H1 (cell line): ENCODE data around the gene PHF1. TPM values are rescaled to one million over a fixed set of nuclear protein-coding genes. Genes with fewer than 3 reads are reported as not detected.

Experiments
- CTCF ChIA-PET: fragments of 300-600 bp; sonication (Branson Sonifier 250); formaldehyde crosslinking; loops from one replicate; lab custom pipeline; 2021; ENCODE audit not compliant: partially characterized antibody; lab: Charles Lee
- POLR2A ChIA-PET: fragments of 300-600 bp; sonication (Branson Sonifier 250); formaldehyde crosslinking; loops from one replicate; lab custom pipeline; 2021; ENCODE audit warnings: inconsistent platforms; ENCODE audit not compliant: partially characterized antibody; lab: Charles Lee
- DNase-seq, 2 experiments: peaks; one replicate each; pipeline versions ENCODE4 v3.0.0 to v3.0.0-alpha.2; 2010 to 2022; ENCODE audit warnings: low spot score in 2 of 2, low read depth in 1 of 2, mixed read lengths in 1 of 2
- FAIRE-seq: peaks from 2 replicates; lab custom pipeline; 2011; peaks lifted over from hg19 to GRCh38; lab: Jason Lieb, UNC
- H2AFZ ChIP-seq: 2 replicates; pipeline ENCODE4 v1.8.1; 2012; ENCODE audit warnings: low read length, inconsistent platforms
- H2AK5ac ChIP-seq: 2 replicates; pipeline ENCODE4 v1.6.1; 2013; ENCODE audit warnings: low read depth, low read length
- H2BK120ac ChIP-seq: replicated peaks from 2 replicates; pipeline ENCODE3; 2013; ENCODE audit warnings: low read depth, low read length, inconsistent platforms
- H2BK12ac ChIP-seq: 2 replicates; pipeline ENCODE4 v1.6.1; 2013; ENCODE audit warnings: low read depth, low read length
- H2BK15ac ChIP-seq: 2 replicates; pipeline ENCODE4 v1.6.1; 2013; ENCODE audit warnings: low read length
- H2BK20ac ChIP-seq: 2 replicates; pipeline ENCODE4 v1.6.1; 2013; ENCODE audit warnings: low read length
- H2BK5ac ChIP-seq: 2 replicates; pipeline ENCODE4 v1.6.1; 2013; ENCODE audit warnings: low read depth, low read length
- H3K14ac ChIP-seq: 2 replicates; pipeline ENCODE4 v1.6.1; 2013; ENCODE audit warnings: inconsistent platforms; ENCODE audit not compliant: insufficient read length
- H3K18ac ChIP-seq: 2 replicates; pipeline ENCODE4 v1.6.1; 2013; ENCODE audit warnings: low read length; ENCODE audit errors: extremely low read depth
- H3K23ac ChIP-seq: 2 replicates; pipeline ENCODE4 v1.6.1; 2013; ENCODE audit warnings: inconsistent platforms; ENCODE audit not compliant: insufficient read length
- H3K23me2 ChIP-seq: 2 replicates; pipeline ENCODE4 v1.6.1; 2013; ENCODE audit warnings: low read depth, low read length
- H3K27ac ChIP-seq: 2 replicates; pipeline ENCODE4 v1.6.1; 2011; ENCODE audit warnings: low read depth, low read length, inconsistent platforms
- H3K27me3 ChIP-seq, 4 experiments: replicated peaks in 1 of 4; 1 replicate in 1 of 4; 2 replicates in 3 of 4; pipeline versions ENCODE4 v1.6.1 to v1.8.1; 2011 to 2013; ENCODE audit warnings: low read length in 3 of 4, mild to moderate bottlenecking in 3 of 4, inconsistent platforms in 2 of 4, mixed read lengths in 2 of 4, moderate library complexity in 1 of 4; ENCODE audit not compliant: control insufficient read depth in 3 of 4, insufficient read depth in 3 of 4; ENCODE audit errors: extremely low read depth in 1 of 4
- H3K36me3 ChIP-seq, 4 experiments: 2 replicates each; pipeline versions ENCODE4 v1.6.1 to v1.8.1; 2011 to 2013; ENCODE audit warnings: mild to moderate bottlenecking in 4 of 4, low read length in 3 of 4, moderate library complexity in 2 of 4, control low read depth in 1 of 4, inconsistent platforms in 1 of 4; ENCODE audit not compliant: insufficient read depth in 4 of 4, control insufficient read depth in 2 of 4
- H3K4ac ChIP-seq: replicated peaks from 2 replicates; pipeline ENCODE3; 2013; ENCODE audit warnings: low read length, low read depth, mixed read lengths, inconsistent platforms; ENCODE audit not compliant: insufficient read length
- H3K4me1 ChIP-seq, 4 experiments: replicated peaks in 1 of 4; 1 replicate in 1 of 4; 2 replicates in 3 of 4; pipeline versions ENCODE4 v1.6.1 to v1.8.1; 2011 to 2013; ENCODE audit warnings: low read length in 3 of 4, inconsistent platforms in 2 of 4, mixed read lengths in 1 of 4; ENCODE audit not compliant: insufficient read depth in 4 of 4, control insufficient read depth in 3 of 4
- H3K4me2 ChIP-seq, 2 experiments: 2 replicates each; pipeline versions ENCODE4 v1.6.1 to v1.8.1; 2011 to 2013; ENCODE audit warnings: low read depth in 2 of 2, low read length in 2 of 2, control low read depth in 1 of 2, inconsistent platforms in 1 of 2, mild to moderate bottlenecking in 1 of 2; ENCODE audit not compliant: insufficient read depth in 1 of 2
- H3K4me3 ChIP-seq, 4 experiments: fragments of 200-600, 300-600 bp in 1 of 4; sonication (generic), shearing (Covaris generic), sonication (Bioruptor Twin) in 1 of 4; 2 replicates each; pipeline versions ENCODE4 v1.5.1 to v1.8.1; 2011 to 2016; ENCODE audit warnings: low read length in 4 of 4, low read depth in 3 of 4, control low read depth in 2 of 4, inconsistent platforms in 2 of 4, mild to moderate bottlenecking in 2 of 4, mixed read lengths in 1 of 4, moderate library complexity in 1 of 4; ENCODE audit not compliant: insufficient read depth in 2 of 4; ENCODE audit errors: extremely low read depth in 1 of 4
- H3K56ac ChIP-seq: replicated peaks from 2 replicates; pipeline ENCODE3; 2013; ENCODE audit warnings: low read depth, mild to moderate bottlenecking, mixed read lengths, low read length, inconsistent platforms; ENCODE audit not compliant: insufficient read length
- H3K79me1 ChIP-seq: 2 replicates; pipeline ENCODE4 v1.6.1; 2013; ENCODE audit warnings: low read depth, low read length, control low read depth
- H3K79me2 ChIP-seq, 2 experiments: 2 replicates each; pipeline versions ENCODE4 v1.6.1 to v1.8.1; 2012 to 2013; ENCODE audit warnings: low read length in 2 of 2, mild to moderate bottlenecking in 2 of 2, inconsistent platforms in 1 of 2; ENCODE audit not compliant: insufficient read depth in 2 of 2, control insufficient read depth in 1 of 2
- H3K9ac ChIP-seq, 4 experiments: replicated peaks in 1 of 4; 1 replicate in 1 of 4; 2 replicates in 3 of 4; pipeline versions ENCODE4 v1.6.1 to v1.8.1; 2011 to 2013; ENCODE audit warnings: low read depth in 3 of 4, low read length in 3 of 4, control low read depth in 2 of 4, mild to moderate bottlenecking in 2 of 4, moderate library complexity in 2 of 4, inconsistent platforms in 1 of 4; ENCODE audit errors: extremely low read depth in 1 of 4
- H3K9me3 ChIP-seq, 2 experiments: 2 replicates each; pipeline versions ENCODE4 v1.6.1 to v1.8.1; 2012 to 2013; ENCODE audit warnings: mild to moderate bottlenecking in 2 of 2, moderate library complexity in 2 of 2, control low read depth in 1 of 2, inconsistent platforms in 1 of 2, low read depth in 1 of 2, low read length in 1 of 2, mixed read lengths in 1 of 2; ENCODE audit not compliant: insufficient read depth in 2 of 2
- H4K20me1 ChIP-seq, 2 experiments: replicated peaks in 1 of 2; 2 replicates each; pipeline versions ENCODE3 to v1.8.1; 2011 to 2013; ENCODE audit warnings: inconsistent platforms in 2 of 2, low read length in 2 of 2, mild to moderate bottlenecking in 1 of 2; ENCODE audit not compliant: insufficient read depth in 2 of 2, control insufficient read depth in 1 of 2
- H4K5ac ChIP-seq: 2 replicates; pipeline ENCODE4 v1.6.1; 2013; ENCODE audit warnings: low read length, low read depth, mixed read lengths, inconsistent platforms; ENCODE audit not compliant: insufficient read length
- H4K8ac ChIP-seq: 2 replicates; pipeline ENCODE4 v1.8.0; 2013; ENCODE audit warnings: mild to moderate bottlenecking, moderate library complexity, low read length, inconsistent platforms; ENCODE audit not compliant: insufficient read depth; ENCODE audit errors: extremely low read depth
- H4K91ac ChIP-seq: replicated peaks from 2 replicates; pipeline ENCODE3; 2013; ENCODE audit warnings: low read length, mixed read lengths, inconsistent platforms; ENCODE audit not compliant: insufficient read length
- MAFK ChIP-seq: IDR thresholded peaks from 2 replicates; pipeline ENCODE4 v1.6.1; 2012; ENCODE audit warnings: low read depth, mild to moderate bottlenecking, improper control_type of control experiment, low read length
- POLR2A ChIP-seq, 2 experiments: IDR thresholded peaks; 1 replicate in 1 of 2; 2 replicates in 1 of 2; pipeline ENCODE4 v1.6.1; 2011; ENCODE audit warnings: low read depth in 2 of 2, low read length in 2 of 2, mild to moderate bottlenecking in 2 of 2; ENCODE audit errors: control extremely low read depth in 1 of 2
- POLR2AphosphoS5 ChIP-seq: IDR thresholded peaks from 2 replicates; pipeline ENCODE4 v1.6.1; 2011; ENCODE audit warnings: low read depth, low read length
- WGBS, 2 experiments: shearing (Covaris generic) in 1 of 2; methylation state at CpG; one replicate each; pipeline versions ENCODE4 v1.1.6 to v1.1.7; 2013 to 2015; ENCODE audit warnings: low lambda C conversion rate in 2 of 2, mixed read lengths in 2 of 2, inconsistent platforms in 1 of 2, low coverage in 1 of 2, missing lambda C conversion rate in 1 of 2; ENCODE audit not compliant: insufficient replicate concordance in 2 of 2, insufficient coverage in 1 of 2, insufficient read length in 1 of 2; ENCODE audit errors: extremely low coverage in 1 of 2, missing lambda C conversion rate in 1 of 2; 5-methylcytosine and 5-hydroxymethylcytosine counted together
- polyA plus RNA-seq, 7 experiments: library from polyadenylated mRNA; depleted of rRNA in 3 of 7; stranded (reverse) in 5 of 7; unstranded in 2 of 7; fragments of >200 nt in 5 of 7; fragments of 200-250 nt in 2 of 7; gene quantifications; 1 replicate in 5 of 7; 2 replicates in 1 of 7; 4 replicates in 1 of 7; pipeline versions ENCODE4 v1.2.1 to v1.2.3, GENCODE V29; 2011 to 2013; ENCODE audit warnings: missing spikeins in 2 of 7, mixed read lengths in 2 of 7
- total RNA-seq: library from RNA; stranded (reverse); fragmentation: NEBNext Ultra II Directional; extraction: Animal tissue kit (Norgen Biotek cat#: 25700); gene quantifications from 2 replicates; pipeline ENCODE4 v1.2.1, GENCODE V29; 2021

The PHF1 gene
- total and polyA plus RNA-seq, 2 of the 8 experiments (the other 6 are each of a cell fraction or from before 2014, with no cell fraction given) = 47.3 to 78.6 TPM

- no peaks in the 10 kb centered on the region for H3K23me2 ChIP-seq
- peaks cover 2% of the 10 kb centered on the region for H3K79me1 ChIP-seq
- no peaks in the 10 kb centered on the region for H3K9me3 ChIP-seq
- POLR2A ChIA-PET = interaction anchor here (1.0 to 17.2 kb wide), 5 partner anchors 8 to 227 kb away, joined by 3 to 381 read pairs (median 9); partner anchors contain the start of gene ZBTB9
- H4K5ac ChIP-seq = no peak overlapping the region
- H3K4me3 ChIP-seq = no peak overlapping the region
- TF ChIP-seq MAFK (no peak), POLR2AphosphoS5 (peak; percentile 65; the same call in 1 of the 2 replicates), POLR2A (IDR thresholded peaks at IDR 0.05; ENCODE audit: control extremely low read depth in 1 of 2, low read depth in 2 of 2, low read length in 2 of 2) (peak in 1 of 2 experiments; percentile 54; a peak in 1 of 3 replicates)
- no peak overlapping the region for H3K14ac ChIP-seq
- H3K79me2 ChIP-seq = no peaks in the 10 kb centered on the region
- no peak overlapping the region for H3K23ac ChIP-seq
- H3K36me3 ChIP-seq = peaks cover 50 to 96% (median 85%) of the 10 kb centered on the region in 4 experiments
- no peak overlapping the region for H2BK12ac ChIP-seq
- CTCF ChIA-PET = interaction anchor here (1.3 to 1.7 kb wide), 2 partner anchors 12 to 18 kb away, joined by 4 to 7 read pairs; no protein-coding TSS in a partner anchor
- no peaks in the 10 kb centered on the region for H3K27me3 ChIP-seq
- no peak for DNase-seq
- no peak overlapping the region for H3K4me2 ChIP-seq
- H4K91ac ChIP-seq = no peak overlapping the region
- no peak for FAIRE-seq
- no peak overlapping the region for H3K27ac ChIP-seq
- H2BK20ac ChIP-seq = no peak overlapping the region
- H4K8ac ChIP-seq = no peak overlapping the region; the same call in 1 of the 2 replicates
- H2AK5ac ChIP-seq = no peak overlapping the region
- H2BK15ac ChIP-seq = no peak overlapping the region
- H2AFZ ChIP-seq = no peak overlapping the region
- H3K4me1 ChIP-seq = no peaks in the 10 kb centered on the region
- H2BK120ac ChIP-seq = no peak overlapping the region
- no peak overlapping the region for H3K4ac ChIP-seq
- no peak overlapping the region for H3K56ac ChIP-seq
- no peak overlapping the region for H3K9ac ChIP-seq
- no peak overlapping the region for H2BK5ac ChIP-seq
- H4K20me1 ChIP-seq = peaks cover 12 to 37% of the 10 kb centered on the region in 2 experiments
- WGBS, 2 experiments = 89% methylated on average over 9 of the region's 18 CpGs; no CpG with 5 or more reads in 1 of the 2 experiments
- H3K18ac ChIP-seq = no peak overlapping the region
Measured at GRCh38 chr6:33443619-33444504, 33.0 kb downstream of the PHF1 start.
